Measurements from ENCODE around the gene PPP2R5E. TPM values are rescaled to one million over a fixed set of nuclear protein-coding genes. Genes with fewer than 3 reads are reported as not detected.
A peak's percentile ranks its signal among the peaks of the same experiment; 100 is the strongest.

The PPP2R5E gene
- total and polyA plus RNA-seq, 10 of the 15 experiments (the other 5 are each of a cell fraction or from before 2014, with no cell fraction given) = 11.4 to 56.2 (median 22.7) TPM

DNA sequence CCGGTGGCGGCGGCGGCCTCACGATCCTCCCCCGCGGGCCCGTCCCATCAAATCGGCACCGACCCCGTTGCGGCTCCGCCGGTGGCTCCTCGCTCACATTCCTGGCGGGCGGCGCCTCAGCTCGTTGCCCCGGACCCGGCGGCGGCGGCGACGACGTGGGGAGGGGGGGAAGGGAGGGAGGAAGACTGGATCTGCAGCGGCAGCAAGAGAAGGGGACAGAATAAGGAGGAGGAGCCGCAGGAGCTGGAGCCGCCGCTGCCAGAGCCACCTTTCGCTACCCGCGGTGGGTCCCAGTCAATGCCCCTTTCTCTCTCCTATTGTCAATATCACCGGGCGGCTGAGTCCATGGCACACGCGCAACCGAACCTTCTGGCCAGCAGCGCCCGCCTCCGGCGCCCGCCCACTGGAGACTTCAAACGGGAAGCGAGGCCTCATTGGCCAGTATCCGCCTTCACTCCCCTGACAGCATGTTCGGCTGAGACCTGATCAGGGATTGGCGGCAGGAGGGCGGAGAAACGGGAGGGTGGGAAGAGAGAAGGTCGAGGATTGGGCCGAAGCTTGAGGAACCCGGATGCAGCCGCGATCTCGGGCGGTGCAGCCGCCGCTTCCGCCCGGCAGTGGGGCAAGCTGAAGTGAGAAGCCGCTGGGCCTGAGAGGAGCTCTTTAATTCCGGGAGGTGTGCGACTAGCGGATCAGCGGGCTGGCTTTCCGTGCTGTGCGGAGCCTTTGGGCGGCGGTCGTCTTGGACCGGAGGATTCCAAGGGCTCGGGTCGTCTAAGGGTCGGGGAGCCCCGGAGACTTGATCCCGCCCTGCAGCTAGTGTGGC, at the start of gene PPP2R5E (continued):
- TF ChIP-seq, protein P1, sequence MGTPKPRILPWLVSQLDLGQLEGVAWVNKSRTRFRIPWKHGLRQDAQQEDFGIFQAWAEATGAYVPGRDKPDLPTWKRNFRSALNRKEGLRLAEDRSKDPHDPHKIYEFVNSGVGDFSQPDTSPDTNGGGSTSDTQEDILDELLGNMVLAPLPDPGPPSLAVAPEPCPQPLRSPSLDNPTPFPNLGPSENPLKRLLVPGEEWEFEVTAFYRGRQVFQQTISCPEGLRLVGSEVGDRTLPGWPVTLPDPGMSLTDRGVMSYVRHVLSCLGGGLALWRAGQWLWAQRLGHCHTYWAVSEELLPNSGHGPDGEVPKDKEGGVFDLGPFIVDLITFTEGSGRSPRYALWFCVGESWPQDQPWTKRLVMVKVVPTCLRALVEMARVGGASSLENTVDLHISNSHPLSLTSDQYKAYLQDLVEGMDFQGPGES (IDR thresholded peaks at IDR 0.05) = peak; percentile 78
- TF ChIP-seq SP1 (IDR thresholded peaks at IDR 0.05; ENCODE audit: low read depth, low read length) = peak; percentile 96
- peak; percentile 91 for TF ChIP-seq TAF1 (IDR thresholded peaks at IDR 0.05; ENCODE audit: borderline replicate concordance, low read depth, low read length)
- TF ChIP-seq REST (IDR thresholded peaks at IDR 0.05; ENCODE audit: low read depth, low read length) = no peak
- TF ChIP-seq POLR2AphosphoS2 (IDR thresholded peaks at IDR 0.05; ENCODE audit: low read depth, low read length) = peak; percentile 73; the same call in 1 of the 2 replicates
- TF ChIP-seq HDGF (IDR thresholded peaks at IDR 0.05) = peak; percentile 75; the same call in 1 of the 2 replicates
- no peak for TF ChIP-seq EGR1 (IDR thresholded peaks at IDR 0.05; ENCODE audit: borderline replicate concordance in 1 of 2, low read depth in 2 of 2, low read length in 2 of 2)
- no peak for TF ChIP-seq ATF2 (IDR thresholded peaks at IDR 0.05; ENCODE audit: low read length)
- peak; percentile 94 for TF ChIP-seq POLR2A (IDR thresholded peaks at IDR 0.05; ENCODE audit: low read depth, low read length)
- TF ChIP-seq PML (IDR thresholded peaks at IDR 0.05; ENCODE audit: low read length) = peak; percentile 95
- TF ChIP-seq FOXK2 (IDR thresholded peaks at IDR 0.05) = no peak
- TF ChIP-seq IKZF1 (conservative IDR thresholded peaks at IDR 0.05) = peak; percentile 64; the same call in 1 of the 2 replicates
- TF ChIP-seq ZZZ3 (IDR thresholded peaks at IDR 0.05; ENCODE audit: control insufficient read depth, insufficient read length, low read depth) = no peak
- TF ChIP-seq BMI1 (IDR thresholded peaks at IDR 0.05; ENCODE audit: borderline replicate concordance) = no peak
- peak; percentile 50; the same call in 1 of the 2 replicates for TF ChIP-seq CBFB (IDR thresholded peaks at IDR 0.05; ENCODE audit: low read depth)
- no peak for TF ChIP-seq EED (IDR thresholded peaks at IDR 0.05; ENCODE audit: low read depth)
- TF ChIP-seq RAD21 (IDR thresholded peaks at IDR 0.05; ENCODE audit: insufficient read depth, low read depth, low read length) = no peak
- no peak for TF ChIP-seq NFIC (IDR thresholded peaks at IDR 0.05; ENCODE audit: low read depth, low read length)
- TF ChIP-seq BHLHE40 (IDR thresholded peaks at IDR 0.05; ENCODE audit: borderline replicate concordance in 1 of 2, low read depth in 2 of 2, low read length in 1 of 2) = no peak
- no peak for TF ChIP-seq MYB (IDR thresholded peaks at IDR 0.05; ENCODE audit: borderline replicate concordance, low read depth, low read length)
- TF ChIP-seq, protein P2, sequence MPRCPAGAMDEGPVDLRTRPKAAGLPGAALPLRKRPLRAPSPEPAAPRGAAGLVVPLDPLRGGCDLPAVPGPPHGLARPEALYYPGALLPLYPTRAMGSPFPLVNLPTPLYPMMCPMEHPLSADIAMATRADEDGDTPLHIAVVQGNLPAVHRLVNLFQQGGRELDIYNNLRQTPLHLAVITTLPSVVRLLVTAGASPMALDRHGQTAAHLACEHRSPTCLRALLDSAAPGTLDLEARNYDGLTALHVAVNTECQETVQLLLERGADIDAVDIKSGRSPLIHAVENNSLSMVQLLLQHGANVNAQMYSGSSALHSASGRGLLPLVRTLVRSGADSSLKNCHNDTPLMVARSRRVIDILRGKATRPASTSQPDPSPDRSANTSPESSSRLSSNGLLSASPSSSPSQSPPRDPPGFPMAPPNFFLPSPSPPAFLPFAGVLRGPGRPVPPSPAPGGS (IDR thresholded peaks at IDR 0.05; ENCODE audit: borderline replicate concordance, insufficient read depth, low read depth, low read length, poor library complexity, severe bottlenecking) = no peak
- TF ChIP-seq NFYB (IDR thresholded peaks at IDR 0.05; ENCODE audit: insufficient read depth, low read depth, low read length) = peak; percentile 93
- no peak for TF ChIP-seq ZBED1 (IDR thresholded peaks at IDR 0.05; ENCODE audit: borderline replicate concordance)
- no peak for TF ChIP-seq CBX3 (IDR thresholded peaks at IDR 0.05; ENCODE audit: borderline replicate concordance, low read depth)

Data from GM12878 (cell line).